ENCODE results near the gene BST2. TPM values are rescaled to one million over a fixed set of nuclear protein-coding genes. Genes with fewer than 3 reads are reported as not detected.

Gene BST2
- total RNA-seq, 4 donors from 2014 or later: 84.6 to 267 (median 195) TPM

GRCh38 chr19:17404015-17404414 is 1.4 kb downstream of the BST2 start:
- no peaks in the 10 kb centered on the region for H3K27me3 ChIP-seq
- peak overlapping the region in 1 of 2 donors; percentile 48 for H3K4me3 ChIP-seq
- TF ChIP-seq, protein P1, sequence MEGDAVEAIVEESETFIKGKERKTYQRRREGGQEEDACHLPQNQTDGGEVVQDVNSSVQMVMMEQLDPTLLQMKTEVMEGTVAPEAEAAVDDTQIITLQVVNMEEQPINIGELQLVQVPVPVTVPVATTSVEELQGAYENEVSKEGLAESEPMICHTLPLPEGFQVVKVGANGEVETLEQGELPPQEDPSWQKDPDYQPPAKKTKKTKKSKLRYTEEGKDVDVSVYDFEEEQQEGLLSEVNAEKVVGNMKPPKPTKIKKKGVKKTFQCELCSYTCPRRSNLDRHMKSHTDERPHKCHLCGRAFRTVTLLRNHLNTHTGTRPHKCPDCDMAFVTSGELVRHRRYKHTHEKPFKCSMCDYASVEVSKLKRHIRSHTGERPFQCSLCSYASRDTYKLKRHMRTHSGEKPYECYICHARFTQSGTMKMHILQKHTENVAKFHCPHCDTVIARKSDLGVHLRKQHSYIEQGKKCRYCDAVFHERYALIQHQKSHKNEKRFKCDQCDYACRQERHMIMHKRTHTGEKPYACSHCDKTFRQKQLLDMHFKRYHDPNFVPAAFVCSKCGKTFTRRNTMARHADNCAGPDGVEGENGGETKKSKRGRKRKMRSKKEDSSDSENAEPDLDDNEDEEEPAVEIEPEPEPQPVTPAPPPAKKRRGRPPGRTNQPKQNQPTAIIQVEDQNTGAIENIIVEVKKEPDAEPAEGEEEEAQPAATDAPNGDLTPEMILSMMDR (IDR thresholded peaks at IDR 0.05): no peak
- no peak for TF ChIP-seq POLR2A (IDR thresholded peaks at IDR 0.05)
- no peaks in the 10 kb centered on the region for H3K9me3 ChIP-seq
- intact Hi-C loops (cut with DNase I; ENCODE audit: low total_unique reads): no loop called here
- no peak for DNase-seq
- no peaks in the 10 kb centered on the region for H3K36me3 ChIP-seq
- H3K27ac ChIP-seq: peak overlapping the region; percentile 62 to 87
- H3K4me1 ChIP-seq: no peaks in the 10 kb centered on the region

GRCh38 chr19:17402982-17403855 is 2.2 kb downstream of the BST2 start:
- Histone ChIP-seq H3K4me1 (no peaks in the 10 kb centered on the region), H3K27ac (peak overlapping the region in 1 of 2 donors; percentile 87), H3K9me3 (no peaks in the 10 kb centered on the region), H3K36me3 (no peaks in the 10 kb centered on the region), H3K27me3 (no peaks in the 10 kb centered on the region), H3K4me3 (peak overlapping the region in 1 of 2 donors; percentile 48)
- no peak for TF ChIP-seq POLR2A (IDR thresholded peaks at IDR 0.05)
- TF ChIP-seq, protein P1 (IDR thresholded peaks at IDR 0.05): no peak
- DNase-seq: no peak
- intact Hi-C loops (cut with DNase I; ENCODE audit: low total_unique reads): no loop called here

GRCh38 chr19:17401628-17402027 is 3.8 kb downstream of the BST2 start:
- Histone ChIP-seq H3K36me3 (no peaks in the 10 kb centered on the region), H3K27me3 (no peaks in the 10 kb centered on the region), H3K4me3 (no peak overlapping the region), H3K9me3 (no peaks in the 10 kb centered on the region), H3K27ac (no peak overlapping the region), H3K4me1 (no peaks in the 10 kb centered on the region)
- intact Hi-C loops (cut with DNase I; ENCODE audit: low total_unique reads): no loop called here
- TF ChIP-seq, protein P1 (IDR thresholded peaks at IDR 0.05): no peak
- no peak for DNase-seq

GRCh38 chr19:17398902-17399527 is 6.4 kb downstream of the BST2 start:
- no peak overlapping the region for H3K27ac ChIP-seq
- no peaks in the 10 kb centered on the region for H3K4me1 ChIP-seq
- no peaks in the 10 kb centered on the region for H3K36me3 ChIP-seq
- H3K27me3 ChIP-seq: no peaks in the 10 kb centered on the region
- no peak for DNase-seq
- TF ChIP-seq POLR2A (IDR thresholded peaks at IDR 0.05): no peak
- intact Hi-C loops (cut with DNase I; ENCODE audit: low total_unique reads): no loop called here
- no peaks in the 10 kb centered on the region for H3K9me3 ChIP-seq
- no peak overlapping the region for H3K4me3 ChIP-seq

- Histone ChIP-seq H3K4me1 (no peaks in the 10 kb centered on the region), H3K4me3 (no peak overlapping the region), H3K27ac (no peak overlapping the region), H3K9me3 (no peaks in the 10 kb centered on the region), H3K27me3 (no peaks in the 10 kb centered on the region), H3K36me3 (no peaks in the 10 kb centered on the region)
- TF ChIP-seq, protein P1 (IDR thresholded peaks at IDR 0.05): peak; percentile 40 to 76 (median 62)
- TF ChIP-seq POLR2A (IDR thresholded peaks at IDR 0.05): no peak
- intact Hi-C loops (cut with DNase I; ENCODE audit: low total_unique reads): no loop called here
- peak in 1 of 2 donors; percentile 70 for DNase-seq
These were observed 10.5 kb downstream of the BST2 start for GRCh38 chr19:17394891-17395415.
